Measurements from ENCODE around the gene ACSS3. TPM values are rescaled to one million over a fixed set of nuclear protein-coding genes. Genes with fewer than 3 reads are reported as not detected.
"Not testable (repeated sequence)": the region's sequence is repeated elsewhere in the genome, so short reads cannot be mapped to it uniquely, and the experiment has no call there.

Gene ACSS3
- total and polyA plus RNA-seq, 2 of the 8 experiments (the other 6 are each of a cell fraction or from before 2014, with no cell fraction given), result 14.4 to 24.0 TPM

GRCh38 chr12:81064971-81065370 lies 12.9 kb upstream of the ACSS3 start:
- H3K4me1 ChIP-seq (replicated peaks in 1 of 4; ENCODE audit: control insufficient read depth in 3 of 4, insufficient read depth in 4 of 4, low read length in 3 of 4); H3K4me2 ChIP-seq (ENCODE audit: insufficient read depth in 1 of 2, low read depth in 2 of 2, low read length in 2 of 2); H3K56ac ChIP-seq (replicated peaks; ENCODE audit: insufficient read length, low read depth, low read length); H2BK12ac ChIP-seq (ENCODE audit: low read depth, low read length); H3K9ac ChIP-seq (replicated peaks in 1 of 4; ENCODE audit: extremely low read depth in 1 of 4, low read depth in 3 of 4, low read length in 3 of 4); CTCF ChIA-PET (ENCODE audit: partially characterized antibody); H3K79me2 ChIP-seq (ENCODE audit: control insufficient read depth in 1 of 2, insufficient read depth in 2 of 2, low read length in 2 of 2); H3K18ac ChIP-seq (ENCODE audit: extremely low read depth, low read length); H2BK15ac ChIP-seq (ENCODE audit: low read length); H4K20me1 ChIP-seq (replicated peaks in 1 of 2; ENCODE audit: control insufficient read depth in 1 of 2, insufficient read depth in 2 of 2, low read length in 2 of 2); H3K23me2 ChIP-seq (ENCODE audit: low read depth, low read length); FAIRE-seq; H3K4ac ChIP-seq (replicated peaks; ENCODE audit: insufficient read length, low read depth, low read length); H3K36me3 ChIP-seq (ENCODE audit: control insufficient read depth in 2 of 4, insufficient read depth in 4 of 4, low read length in 3 of 4); H3K4me3 ChIP-seq (ENCODE audit: extremely low read depth in 1 of 4, insufficient read depth in 2 of 4, low read depth in 3 of 4, low read length in 4 of 4); H2BK120ac ChIP-seq (replicated peaks; ENCODE audit: low read depth, low read length); H4K8ac ChIP-seq (ENCODE audit: extremely low read depth, insufficient read depth, low read length); H3K27me3 ChIP-seq (replicated peaks in 1 of 4; ENCODE audit: control insufficient read depth in 3 of 4, extremely low read depth in 1 of 4, insufficient read depth in 3 of 4, low read length in 3 of 4); DNase-seq (ENCODE audit: low read depth in 1 of 2, low spot score in 2 of 2); H3K14ac ChIP-seq (ENCODE audit: insufficient read length); H4K91ac ChIP-seq (replicated peaks; ENCODE audit: insufficient read length, low read length); H2BK20ac ChIP-seq (ENCODE audit: low read length); H2AK5ac ChIP-seq (ENCODE audit: low read depth, low read length); H3K27ac ChIP-seq (ENCODE audit: low read depth, low read length); H4K5ac ChIP-seq (ENCODE audit: insufficient read length, low read depth, low read length); H2AFZ ChIP-seq (ENCODE audit: low read length); H3K79me1 ChIP-seq (ENCODE audit: low read depth, low read length); H3K23ac ChIP-seq (ENCODE audit: insufficient read length); H2BK5ac ChIP-seq (ENCODE audit: low read depth, low read length): not testable (repeated sequence)
- peaks cover 13 to 21% of the 10 kb centered on the region in 2 experiments; a peak in 3 of 4 replicates for H3K9me3 ChIP-seq (ENCODE audit: insufficient read depth in 2 of 2, low read depth in 1 of 2, low read length in 1 of 2)
- POLR2A ChIA-PET (ENCODE audit: partially characterized antibody), result interaction anchor here (1.3 to 1.4 kb wide), 2 partner anchors 128 to 242 kb away, joined by 3 to 4 read pairs; partner anchors contain the start of gene LIN7A
- WGBS, 2 experiments (ENCODE audit: extremely low coverage in 1 of 2, insufficient coverage in 1 of 2, insufficient read length in 1 of 2, insufficient replicate concordance in 2 of 2, low coverage in 1 of 2, low lambda C conversion rate in 2 of 2, missing lambda C conversion rate in 1 of 2), result 95% methylated on average over 11 of the region's 11 CpGs; no CpG with 5 or more reads in 1 of the 2 experiments

Measured in H1 (cell line).